ENCODE data around the gene SLBP.

SLBP gene

GRCh38 chr4:1670279-1670678, 41.8 kb downstream of the SLBP start:
- DNase-seq: no peak

GRCh38 chr4:1669850-1670249, 42.3 kb downstream of the SLBP start:
- DNase-seq: no peak

GRCh38 chr4:1669270-1669669, 42.8 kb downstream of the SLBP start:
- DNase-seq: no peak

- DNase-seq: no peak
These were observed 43.7 kb downstream of the SLBP start for GRCh38 chr4:1668488-1668840.

GRCh38 chr4:1667273-1667672, 44.8 kb downstream of the SLBP start:
- no peak for DNase-seq

- no peak for DNase-seq
These were observed 45.7 kb downstream of the SLBP start for GRCh38 chr4:1666391-1666790.

- no peak for DNase-seq
These were observed 48.0 kb downstream of the SLBP start for GRCh38 chr4:1664141-1664540.

- no peak for DNase-seq
These were observed 48.6 kb downstream of the SLBP start for GRCh38 chr4:1663549-1663948.

GRCh38 chr4:1661695-1662094, 50.4 kb downstream of the SLBP start:
- no peak for DNase-seq

GRCh38 chr4:1660948-1661677, 51.0 kb downstream of the SLBP start:
- DNase-seq: no peak

- no peak for DNase-seq
These were observed 52.7 kb downstream of the SLBP start for GRCh38 chr4:1659104-1660043.

- no peak for DNase-seq
These were observed 53.5 kb downstream of the SLBP start for GRCh38 chr4:1658581-1658980.

- no peak for DNase-seq
These were observed 54.0 kb downstream of the SLBP start for GRCh38 chr4:1658146-1658545.

- DNase-seq: no peak
These were observed 55.1 kb downstream of the SLBP start for GRCh38 chr4:1656986-1657385.

- DNase-seq: no peak
These were observed 56.0 kb downstream of the SLBP start for GRCh38 chr4:1656132-1656531.

GRCh38 chr4:1655676-1656075, 56.4 kb downstream of the SLBP start:
- DNase-seq: no peak

- DNase-seq: no peak
These were observed 57.0 kb downstream of the SLBP start for GRCh38 chr4:1655081-1655480.

GRCh38 chr4:1654216-1654955, 57.7 kb downstream of the SLBP start:
- no peak for DNase-seq

GRCh38 chr4:1653776-1654175, 58.3 kb downstream of the SLBP start:
- no peak for DNase-seq

- DNase-seq: no peak
These were observed 60.0 kb downstream of the SLBP start for GRCh38 chr4:1652088-1652487.

GRCh38 chr4:1651609-1652008, 60.5 kb downstream of the SLBP start:
- DNase-seq: no peak

- DNase-seq: no peak
These were observed 63.2 kb downstream of the SLBP start for GRCh38 chr4:1648962-1649361.

GRCh38 chr4:1647432-1647831, 64.7 kb downstream of the SLBP start:
- no peak for DNase-seq

GRCh38 chr4:1646690-1647089, 65.4 kb downstream of the SLBP start:
- DNase-seq: no peak
